ENCODE measurements around the gene CHST11.
A peak's percentile ranks its signal among the peaks of the same experiment; 100 is the strongest.

The CHST11 gene

DNA sequence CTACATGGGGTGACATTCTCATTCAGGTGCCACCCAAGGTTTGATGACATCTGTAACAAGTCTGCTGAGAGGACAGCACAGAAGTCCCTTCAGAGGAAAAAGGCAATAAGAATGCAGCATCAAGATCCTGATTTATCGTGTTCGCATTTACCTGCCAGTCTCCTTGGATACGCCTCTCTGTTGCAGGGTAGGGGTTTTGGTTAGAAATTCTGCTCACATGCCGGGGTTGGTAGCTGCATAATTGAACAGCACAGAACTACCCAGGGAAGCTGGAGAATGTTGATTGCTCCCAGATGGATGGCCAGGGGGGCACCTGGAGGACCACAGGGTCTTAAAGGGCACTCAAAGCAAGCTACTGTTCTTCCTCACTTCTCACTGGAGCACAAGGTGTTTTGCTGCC lies 31.1 kb upstream of the CHST11 start:
- DNase-seq (ENCODE audit: low read depth), result no peak
- TF ChIP-seq, protein P1, sequence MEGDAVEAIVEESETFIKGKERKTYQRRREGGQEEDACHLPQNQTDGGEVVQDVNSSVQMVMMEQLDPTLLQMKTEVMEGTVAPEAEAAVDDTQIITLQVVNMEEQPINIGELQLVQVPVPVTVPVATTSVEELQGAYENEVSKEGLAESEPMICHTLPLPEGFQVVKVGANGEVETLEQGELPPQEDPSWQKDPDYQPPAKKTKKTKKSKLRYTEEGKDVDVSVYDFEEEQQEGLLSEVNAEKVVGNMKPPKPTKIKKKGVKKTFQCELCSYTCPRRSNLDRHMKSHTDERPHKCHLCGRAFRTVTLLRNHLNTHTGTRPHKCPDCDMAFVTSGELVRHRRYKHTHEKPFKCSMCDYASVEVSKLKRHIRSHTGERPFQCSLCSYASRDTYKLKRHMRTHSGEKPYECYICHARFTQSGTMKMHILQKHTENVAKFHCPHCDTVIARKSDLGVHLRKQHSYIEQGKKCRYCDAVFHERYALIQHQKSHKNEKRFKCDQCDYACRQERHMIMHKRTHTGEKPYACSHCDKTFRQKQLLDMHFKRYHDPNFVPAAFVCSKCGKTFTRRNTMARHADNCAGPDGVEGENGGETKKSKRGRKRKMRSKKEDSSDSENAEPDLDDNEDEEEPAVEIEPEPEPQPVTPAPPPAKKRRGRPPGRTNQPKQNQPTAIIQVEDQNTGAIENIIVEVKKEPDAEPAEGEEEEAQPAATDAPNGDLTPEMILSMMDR (IDR thresholded peaks at IDR 0.05; ENCODE audit: control insufficient read depth, insufficient read depth, low read depth, low read length, missing control alignments), result no peak
- no peak overlapping the region for H3K4me3 ChIP-seq (ENCODE audit: control insufficient read depth, low read depth, low read length)

DNA sequence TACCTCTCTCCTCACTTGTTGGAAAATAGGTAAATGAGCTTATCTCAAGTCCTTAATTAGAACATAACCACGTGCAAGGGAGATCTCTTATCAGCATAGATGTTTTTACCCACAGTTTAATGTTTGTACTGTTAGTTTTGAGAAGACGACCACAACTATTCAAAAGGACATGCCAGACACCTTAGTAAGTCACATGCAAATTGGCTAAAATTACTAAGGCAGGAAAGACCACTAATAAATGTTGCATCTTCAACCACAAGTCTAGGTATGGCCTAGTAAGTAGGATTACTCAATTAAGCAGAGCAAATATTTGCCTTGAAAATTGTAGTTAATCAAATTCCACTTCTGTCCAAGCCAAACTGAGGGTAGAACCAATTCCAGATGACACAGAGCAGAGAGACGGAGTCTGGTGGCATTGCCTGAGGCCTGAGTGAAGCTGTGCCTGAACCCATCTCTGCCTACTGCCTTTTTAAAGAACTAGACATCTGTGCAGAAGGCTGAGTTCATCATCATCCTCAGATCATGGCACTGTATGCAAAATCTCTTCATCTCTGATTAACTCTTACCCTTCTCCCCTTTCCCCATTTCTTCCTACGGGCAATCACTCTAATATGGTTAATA lies 29.7 kb upstream of the CHST11 start:
- no peak overlapping the region for H3K4me3 ChIP-seq (ENCODE audit: control insufficient read depth, low read depth, low read length)
- TF ChIP-seq, protein P1 (IDR thresholded peaks at IDR 0.05; ENCODE audit: control insufficient read depth, insufficient read depth, low read depth, low read length, missing control alignments), result no peak
- peak; percentile 53 for DNase-seq (ENCODE audit: low read depth)

DNA sequence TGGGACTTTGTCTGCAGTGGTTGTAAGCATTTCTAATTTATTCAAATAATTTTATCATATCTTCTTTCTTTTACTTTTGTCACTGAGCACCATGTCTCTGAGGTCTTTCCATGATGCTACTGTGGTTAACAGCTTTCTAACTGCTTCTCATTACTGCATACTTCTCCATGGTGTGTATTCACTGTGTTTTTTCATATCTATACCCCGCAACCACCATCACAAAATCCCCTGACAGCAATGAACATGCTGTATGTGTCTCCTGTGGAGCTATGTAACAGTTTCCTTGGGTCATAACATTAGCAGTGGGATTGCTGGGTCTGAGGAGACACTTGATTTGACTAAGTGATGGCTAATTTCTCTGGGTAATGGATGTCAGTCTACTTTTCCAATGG lies 29.2 kb upstream of the CHST11 start:
- TF ChIP-seq, protein P1 (IDR thresholded peaks at IDR 0.05; ENCODE audit: control insufficient read depth, insufficient read depth, low read depth, low read length, missing control alignments), result no peak
- no peak overlapping the region for H3K4me3 ChIP-seq (ENCODE audit: control insufficient read depth, low read depth, low read length)
- DNase-seq (ENCODE audit: low read depth), result no peak

DNA sequence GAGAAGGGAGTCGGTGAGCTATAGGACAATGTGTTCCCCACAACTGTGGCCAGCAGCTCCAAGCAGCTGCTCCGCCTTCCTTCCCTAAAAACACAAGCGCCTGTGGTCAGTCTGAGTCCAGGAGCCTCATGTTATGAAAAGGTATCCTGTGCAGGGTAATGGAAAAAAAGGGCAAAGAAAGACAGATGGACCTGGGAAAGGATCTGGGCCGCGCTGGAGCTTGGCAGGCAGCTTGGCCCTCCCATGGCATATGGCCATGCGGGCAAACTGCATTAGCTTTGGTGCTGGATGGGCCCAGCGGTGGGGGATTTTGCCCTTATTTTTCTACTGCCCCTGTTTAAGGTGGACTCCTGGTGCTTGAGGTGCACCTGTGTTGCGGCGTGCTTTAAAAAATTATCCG lies 23.7 kb upstream of the CHST11 start:
- DNase-seq (ENCODE audit: low read depth), result no peak
- H3K4me3 ChIP-seq (ENCODE audit: control insufficient read depth, low read depth, low read length), result no peak overlapping the region
- TF ChIP-seq, protein P1 (IDR thresholded peaks at IDR 0.05; ENCODE audit: control insufficient read depth, insufficient read depth, low read depth, low read length, missing control alignments), result no peak

DNA sequence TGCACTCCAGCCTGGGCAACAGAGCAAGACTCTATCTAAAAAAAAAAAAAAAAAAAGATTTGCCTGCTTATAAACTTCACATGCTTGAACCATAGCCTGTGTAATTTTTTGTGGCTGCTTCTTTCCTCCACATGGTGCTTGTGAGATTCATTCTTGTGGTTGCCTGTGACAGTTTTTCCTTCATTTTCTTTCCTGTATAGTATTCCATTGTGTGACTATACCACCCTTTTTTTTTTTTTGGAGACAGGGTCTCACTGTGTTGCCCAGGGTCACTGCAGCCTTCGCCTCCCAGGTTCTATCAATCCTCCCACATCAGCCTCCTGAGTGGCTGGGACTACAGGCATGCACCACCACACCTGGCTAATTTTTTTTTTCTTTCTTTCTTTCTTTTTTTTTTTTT lies 22.6 kb upstream of the CHST11 start:
- H3K4me3 ChIP-seq (ENCODE audit: control insufficient read depth, low read depth, low read length), result no peak overlapping the region
- no peak for DNase-seq (ENCODE audit: low read depth)
- TF ChIP-seq, protein P1 (IDR thresholded peaks at IDR 0.05; ENCODE audit: control insufficient read depth, insufficient read depth, low read depth, low read length, missing control alignments), result no peak

DNA sequence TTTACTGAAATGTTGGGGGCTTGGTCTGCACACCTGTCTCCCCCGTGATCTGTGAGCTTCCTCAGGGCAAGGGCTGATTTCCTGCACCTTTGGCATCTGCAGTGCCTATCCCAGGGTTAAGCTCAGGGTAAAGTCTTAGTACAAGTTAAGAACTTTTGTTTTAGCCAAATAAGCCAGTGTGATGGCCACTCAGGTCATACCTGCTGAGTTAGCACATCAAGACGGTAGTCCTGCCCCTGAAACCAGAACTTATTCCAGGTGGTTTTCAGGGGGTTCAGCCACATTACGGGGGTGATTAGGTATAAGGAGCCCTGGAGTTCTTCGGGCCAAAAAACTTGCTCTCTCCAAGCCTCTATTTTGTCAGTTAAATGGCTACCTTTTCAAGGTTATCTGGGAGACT lies 21.6 kb upstream of the CHST11 start:
- TF ChIP-seq, protein P1 (IDR thresholded peaks at IDR 0.05; ENCODE audit: control insufficient read depth, insufficient read depth, low read depth, low read length, missing control alignments), result no peak
- no peak overlapping the region for H3K4me3 ChIP-seq (ENCODE audit: control insufficient read depth, low read depth, low read length)
- DNase-seq (ENCODE audit: low read depth), result no peak

DNA sequence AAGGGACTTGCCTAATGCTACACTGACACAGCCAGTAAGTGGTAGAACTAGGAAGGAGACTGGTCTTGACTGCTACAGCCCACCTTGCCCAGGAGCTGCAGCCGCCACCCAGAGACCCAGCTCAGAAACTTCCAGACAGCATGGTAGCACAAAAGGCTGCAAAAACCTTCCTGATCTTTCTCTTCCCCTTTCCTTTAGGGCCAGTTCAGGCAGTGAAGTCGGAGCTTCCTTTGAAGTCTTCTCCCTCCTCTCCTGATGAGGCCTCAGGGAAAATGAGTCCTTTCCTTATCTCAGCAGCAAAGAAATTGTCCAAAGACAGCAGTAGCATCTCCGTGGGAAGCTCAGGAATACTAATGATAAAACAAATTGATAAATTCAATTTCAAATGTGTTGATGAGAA lies 21.0 kb upstream of the CHST11 start:
- no peak for DNase-seq (ENCODE audit: low read depth)
- TF ChIP-seq, protein P1 (IDR thresholded peaks at IDR 0.05; ENCODE audit: control insufficient read depth, insufficient read depth, low read depth, low read length, missing control alignments), result no peak

More for the DNA sequence above, 21.0 kb upstream of the CHST11 start:
- no peak overlapping the region for H3K4me3 ChIP-seq (ENCODE audit: control insufficient read depth, low read depth, low read length)
